ENCODE results near the gene DDAH1. TPM values are rescaled to one million over a fixed set of nuclear protein-coding genes. Genes with fewer than 3 reads are reported as not detected.

The DDAH1 gene
- total and polyA plus RNA-seq, 2 of the 8 experiments (the other 6 are each of a cell fraction or from before 2014, with no cell fraction given) = 22.8 to 54.5 TPM

GRCh38 chr1:85409516-85409915, 55.4 kb downstream of the DDAH1 start (continued):
- TF ChIP-seq CTBP2 (IDR thresholded peaks at IDR 0.05; ENCODE audit: borderline replicate concordance, insufficient read depth, insufficient read length, low read length) = no peak
